GM19372 (cell line): Measurements from ENCODE around the gene GRB2.
A peak's percentile ranks its signal among the peaks of the same experiment; 100 is the strongest.
"Not testable (repeated sequence)": the region's sequence is repeated elsewhere in the genome, so short reads cannot be mapped to it uniquely, and the experiment has no call there.

Source experiments
- ATAC-seq: cut with Tn5 transposase; IDR thresholded peaks from one replicate; pipeline ENCODE4 v1.9.1; 2021; ENCODE audit warnings: mild to moderate bottlenecking, low read depth, moderate library complexity; ENCODE audit not compliant: unreplicated experiment

GRB2 gene

DNA sequence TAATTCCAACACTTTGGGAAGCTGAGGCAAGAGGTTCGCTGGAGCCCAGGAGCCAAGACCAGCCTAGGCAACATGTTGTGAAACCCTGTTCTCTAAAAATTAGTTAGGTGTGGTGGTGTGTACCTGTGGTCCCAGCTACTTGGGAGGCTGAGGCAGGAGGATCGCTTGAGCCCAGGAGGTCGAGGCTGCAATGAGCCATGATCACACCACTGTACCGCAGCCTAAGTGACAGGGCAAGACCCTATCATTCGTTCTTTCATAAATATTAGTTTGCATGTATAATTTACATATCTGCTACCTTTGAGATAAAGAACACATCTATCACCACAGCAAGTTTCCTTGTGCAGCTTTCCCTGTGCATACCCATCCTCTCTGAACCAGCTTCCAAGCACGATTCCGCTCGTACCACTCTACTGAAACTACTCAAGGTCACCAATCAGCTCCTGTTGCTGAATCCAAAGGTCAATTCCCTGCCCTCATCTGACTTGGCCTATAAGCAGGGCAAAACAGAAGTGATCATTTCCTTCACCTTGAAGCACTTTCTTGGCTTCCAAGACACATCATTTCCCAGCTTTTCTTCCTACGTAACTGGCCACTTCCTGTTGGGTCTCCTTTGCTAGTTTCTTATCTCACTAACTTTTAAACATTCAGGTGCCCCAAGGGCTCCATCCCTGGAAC is 49.1 kb downstream of the GRB2 start:
- no peak for ATAC-seq

DNA sequence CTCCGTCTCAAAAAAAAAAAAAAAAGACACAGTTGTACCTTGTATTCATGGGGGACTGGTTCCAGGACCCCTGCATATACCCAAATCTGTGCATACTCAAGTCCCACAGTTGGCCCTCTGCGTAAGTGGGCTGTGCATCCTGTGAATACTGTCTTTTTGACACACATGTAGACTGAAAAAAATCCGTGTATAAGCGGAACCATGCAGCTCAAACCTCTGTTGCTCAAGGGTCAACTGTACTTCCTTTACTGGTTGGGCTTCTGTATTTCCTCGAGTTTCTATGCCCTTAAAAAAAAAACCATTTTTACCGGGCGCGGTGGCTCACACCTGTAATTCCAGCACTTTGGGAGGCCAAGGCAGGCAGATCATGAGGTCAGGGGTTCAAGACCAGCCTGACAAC is 52.3 kb downstream of the GRB2 start:
- no peak for ATAC-seq

DNA sequence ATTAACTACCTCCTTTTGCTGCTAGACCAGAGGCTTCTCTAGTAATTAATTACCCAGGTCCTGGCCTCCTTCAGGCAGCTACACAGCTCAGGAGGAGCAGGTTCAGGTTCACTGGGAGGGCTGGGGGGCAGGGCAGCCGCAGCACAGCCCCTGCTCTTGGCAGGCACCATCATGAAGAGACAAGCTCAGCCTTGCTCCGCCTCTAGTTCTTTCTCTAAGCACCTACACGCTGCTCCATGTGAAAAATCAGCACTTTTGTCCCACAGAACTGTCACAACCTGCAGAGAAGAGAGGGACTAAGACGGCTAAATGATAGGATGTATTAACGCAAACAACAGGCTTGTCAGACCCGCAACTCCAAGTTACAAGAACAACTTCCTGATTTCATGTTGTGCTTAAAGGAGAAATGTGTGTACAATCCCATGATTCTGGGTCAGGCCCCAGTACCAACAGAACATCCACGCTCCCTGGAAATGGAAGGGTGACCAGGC is 53.4 kb downstream of the GRB2 start:
- no peak for ATAC-seq

DNA sequence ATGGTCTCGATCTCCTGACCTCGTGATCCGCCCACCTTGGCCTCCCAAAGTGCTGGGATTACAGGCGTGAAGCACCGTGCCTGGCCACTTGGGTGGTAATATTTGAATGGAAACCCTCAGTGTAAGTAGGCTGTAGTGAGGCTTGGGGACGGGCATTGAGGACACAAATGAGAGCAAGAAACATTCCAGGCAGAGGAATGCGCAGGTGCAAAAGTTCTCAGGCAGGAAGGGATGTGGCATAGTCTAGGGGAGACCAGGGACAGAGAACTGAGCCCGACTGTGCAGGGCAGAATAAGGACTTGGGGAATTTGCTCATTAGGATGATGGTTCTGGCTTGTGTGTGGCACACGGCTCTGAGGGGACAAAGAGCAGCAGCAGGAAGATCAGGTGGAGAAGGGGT is 54.8 kb downstream of the GRB2 start:
- ATAC-seq, result no peak

DNA sequence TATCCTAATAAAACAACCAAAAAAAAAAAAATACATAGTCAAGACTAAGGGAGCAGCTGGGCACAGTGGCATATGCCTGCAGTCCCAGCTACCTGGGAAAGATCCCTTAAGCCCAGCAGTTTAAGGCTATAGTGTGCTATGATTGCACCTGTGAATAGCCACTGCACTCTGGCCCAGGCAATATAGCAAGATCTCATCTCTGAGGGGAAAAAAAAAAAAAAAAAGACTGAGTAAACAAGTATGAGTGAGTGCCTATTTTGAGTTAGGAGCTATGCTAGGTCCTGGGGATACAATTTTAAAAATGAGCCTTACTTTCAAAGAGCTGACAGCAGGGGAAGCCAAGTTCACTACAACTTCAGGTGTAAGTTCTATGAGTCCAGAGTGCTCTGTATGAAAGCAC is 55.4 kb downstream of the GRB2 start:
- ATAC-seq, result no peak

DNA sequence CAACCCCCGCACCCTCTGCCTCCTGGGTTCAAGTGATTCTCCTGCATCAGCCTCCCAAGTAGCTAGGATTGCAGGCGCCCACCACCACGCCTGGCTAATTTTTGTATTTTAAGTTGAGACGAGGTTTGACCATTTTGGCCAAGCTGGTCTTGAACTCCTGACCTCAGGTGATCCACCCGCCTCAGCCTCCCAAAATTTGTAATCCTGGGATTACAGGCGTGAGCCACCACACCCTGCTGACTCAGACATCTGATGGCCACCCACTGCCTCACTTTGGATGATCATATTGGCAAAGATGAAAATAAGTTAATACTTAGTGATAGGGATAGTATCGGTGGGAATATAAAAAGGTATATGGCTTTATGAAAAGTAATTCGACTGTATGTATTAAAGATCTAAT is 55.9 kb downstream of the GRB2 start:
- ATAC-seq, result no peak

DNA sequence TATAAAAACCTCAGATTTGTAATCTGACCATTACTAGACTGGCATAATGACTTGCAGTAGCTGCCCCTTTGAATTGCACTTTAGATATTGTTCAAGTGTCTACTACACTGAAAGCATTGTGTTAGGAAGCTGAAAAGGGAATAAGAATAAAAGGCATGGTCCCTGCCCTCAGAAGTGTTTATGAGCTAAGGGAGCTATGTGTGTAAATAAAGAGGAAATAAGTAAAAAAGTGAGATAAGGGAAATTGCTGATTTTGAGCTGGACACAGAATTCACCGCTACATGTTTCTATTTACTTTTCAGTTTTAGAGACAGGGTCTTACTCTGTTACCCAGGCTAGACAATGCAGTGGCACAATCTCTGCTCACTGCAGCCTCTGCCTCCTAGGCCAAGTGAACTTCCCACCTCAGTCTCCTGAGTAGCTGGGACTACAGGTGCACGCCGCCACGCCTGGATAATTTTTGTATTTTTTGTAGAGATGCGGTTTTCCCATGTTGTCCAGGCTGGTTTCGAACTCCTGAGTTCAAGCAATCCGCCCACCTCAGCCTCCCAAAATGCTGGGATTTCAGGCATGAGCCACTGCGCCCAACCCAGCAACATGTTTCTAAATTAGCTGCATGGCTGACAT is 57.0 kb downstream of the GRB2 start:
- no peak for ATAC-seq

DNA sequence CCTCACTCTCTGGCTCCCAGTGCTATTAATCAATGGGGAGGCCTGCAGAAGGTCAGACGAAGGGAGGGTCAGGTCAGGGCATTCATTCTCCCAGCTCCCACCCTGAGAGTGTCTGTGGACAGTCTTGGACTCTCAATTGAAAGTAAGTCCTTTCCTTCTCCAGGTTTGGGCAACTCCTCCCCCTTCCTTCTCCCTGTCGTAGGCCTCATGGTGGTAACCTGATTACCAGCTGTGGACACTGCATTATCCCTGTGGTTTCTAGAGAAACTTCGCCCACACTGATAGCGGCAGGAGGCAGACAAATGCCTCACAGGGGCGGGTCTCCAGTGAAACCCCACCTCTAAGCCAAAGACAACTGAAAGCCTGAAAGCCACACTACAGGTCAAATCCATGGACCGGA is 58.6 kb downstream of the GRB2 start:
- no peak for ATAC-seq

DNA sequence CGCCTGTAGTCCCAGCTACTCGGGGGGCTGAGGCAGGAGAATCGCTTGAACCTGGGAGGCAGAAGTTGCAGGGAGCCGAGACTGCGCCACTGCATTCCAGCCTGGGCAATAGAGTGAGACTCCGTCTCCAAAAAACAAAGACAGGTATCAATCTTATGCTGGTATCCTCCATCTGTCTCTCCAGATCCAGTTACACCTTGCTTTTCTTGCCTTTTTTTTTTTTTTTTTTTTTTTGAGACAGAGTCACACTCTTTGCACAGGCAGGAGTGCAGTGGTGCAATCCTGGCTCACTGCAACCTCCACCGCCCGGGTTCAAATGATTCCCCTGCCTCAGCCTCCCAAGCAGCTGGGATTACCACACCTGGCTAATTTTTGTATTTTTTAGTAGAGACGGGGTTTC is 59.1 kb downstream of the GRB2 start:
- not testable (repeated sequence) for ATAC-seq

DNA sequence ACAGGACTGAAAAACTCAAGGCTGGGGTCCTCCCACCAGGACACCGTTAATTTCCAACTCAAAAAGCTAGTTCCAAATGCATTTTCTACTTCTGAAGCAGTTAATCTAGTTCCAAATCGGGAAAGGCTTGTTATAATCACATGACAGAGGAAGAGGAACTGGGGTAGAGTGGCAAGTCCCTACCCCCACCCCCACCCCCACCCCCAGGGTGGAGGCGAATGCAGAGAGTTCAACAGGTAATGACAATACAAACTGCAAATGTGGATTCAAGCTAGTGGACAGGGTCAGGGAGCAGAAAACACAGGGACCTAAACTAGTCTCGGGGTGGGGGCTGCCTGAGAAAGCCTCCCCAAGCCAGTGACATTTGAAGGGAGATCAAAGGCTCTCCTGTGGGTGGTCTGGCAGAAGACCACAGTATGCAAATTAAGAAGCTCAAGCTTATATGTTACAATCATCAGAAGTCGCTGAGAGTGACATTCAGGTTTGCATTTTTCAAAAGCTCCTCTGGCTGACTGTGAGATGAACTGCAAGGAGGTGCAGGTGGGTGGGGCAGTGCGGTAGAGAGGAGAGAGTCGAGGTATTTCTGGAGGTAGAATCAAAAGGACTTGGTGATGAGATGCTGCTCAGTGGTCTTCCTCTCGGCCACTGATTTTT is 59.8 kb downstream of the GRB2 start:
- peak; percentile 61 for ATAC-seq

DNA sequence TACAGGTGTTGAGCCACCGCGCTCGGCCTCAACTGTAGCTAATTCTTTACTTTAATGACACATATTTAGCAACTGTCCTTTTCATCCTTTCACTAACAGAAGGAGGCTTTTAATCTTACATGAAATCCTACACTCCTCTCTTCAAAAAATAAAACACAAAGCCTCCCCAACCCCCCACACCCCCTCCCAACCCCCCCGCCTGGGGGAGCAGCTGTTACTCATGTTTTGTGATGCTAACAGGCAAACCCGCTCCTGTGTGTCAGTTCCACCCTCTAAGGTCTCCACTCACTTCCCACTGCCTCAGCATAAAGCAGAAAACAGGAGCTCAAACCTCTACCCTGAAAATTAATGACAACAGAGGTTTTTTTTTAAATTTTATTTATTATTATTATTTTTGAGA is 60.8 kb downstream of the GRB2 start:
- ATAC-seq, result no peak

DNA sequence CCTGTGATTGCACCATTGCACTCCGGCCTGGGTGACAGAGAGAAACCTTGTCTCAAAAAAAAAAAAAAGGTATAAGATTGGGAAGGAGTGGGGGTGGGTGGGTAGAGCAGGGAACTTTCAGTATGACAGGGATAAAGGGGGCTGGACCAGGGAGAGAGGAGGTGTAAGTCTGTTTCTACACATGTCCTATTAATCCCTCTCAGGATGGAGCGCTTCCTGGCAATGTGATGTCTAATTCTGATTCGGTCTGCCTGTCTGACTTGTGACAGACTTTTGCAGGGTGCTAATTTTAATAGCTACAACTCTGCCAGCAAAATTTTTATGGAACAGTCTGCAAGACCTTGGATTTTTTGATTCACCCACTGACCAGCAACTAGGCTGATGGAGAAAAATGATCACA is 62.5 kb downstream of the GRB2 start:
- ATAC-seq, result no peak

DNA sequence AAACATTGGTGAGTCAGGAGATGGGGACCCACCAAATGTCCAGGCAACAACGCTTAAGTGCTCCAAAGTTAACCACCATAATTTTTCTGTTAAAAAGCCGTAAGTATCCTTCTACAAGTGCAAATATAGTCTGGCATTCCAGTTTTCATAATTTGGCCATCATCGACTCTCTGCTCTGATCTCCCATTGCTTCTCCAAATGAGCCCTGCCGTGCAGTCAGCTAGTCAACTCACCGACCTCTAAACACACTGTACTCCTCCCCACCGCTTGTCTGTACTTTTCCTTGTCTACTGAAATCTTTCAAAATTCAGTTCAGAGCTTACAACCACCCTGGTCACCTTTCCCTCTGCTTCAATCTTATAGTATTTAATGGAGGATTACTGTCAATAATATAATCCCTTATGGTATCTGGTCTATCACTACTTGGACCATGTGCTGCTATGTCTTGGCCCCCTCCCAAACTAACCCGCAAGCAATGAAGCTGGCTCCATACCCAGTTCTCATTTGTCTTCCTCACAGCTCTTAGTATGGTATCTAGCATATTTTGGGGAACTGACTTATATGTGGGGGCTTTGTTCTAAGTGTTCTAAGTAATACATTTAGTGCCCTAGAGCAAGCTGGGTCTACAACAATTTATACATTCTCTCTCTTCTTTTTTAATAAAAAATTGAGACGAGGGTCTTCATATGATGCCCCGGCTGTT is 63.5 kb downstream of the GRB2 start:
- no peak for ATAC-seq

DNA sequence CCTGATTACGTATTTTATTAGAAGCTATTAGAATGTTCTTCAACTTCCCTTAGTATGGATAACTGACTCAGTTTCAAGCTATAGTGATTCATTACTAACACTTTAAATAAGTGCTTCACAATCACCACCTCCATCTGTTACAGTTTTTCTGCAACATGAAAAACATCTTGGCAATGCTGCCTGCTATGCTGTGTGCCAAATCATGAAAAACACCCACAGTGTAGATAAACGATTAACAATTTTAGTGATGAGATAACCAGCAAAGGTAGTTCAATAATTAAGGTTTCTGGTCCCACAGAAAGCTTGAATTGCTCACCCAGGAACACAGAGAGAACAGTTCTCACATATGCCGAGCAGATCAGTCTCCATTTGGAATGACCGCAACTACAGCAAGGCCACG is 64.8 kb downstream of the GRB2 start:
- no peak for ATAC-seq

DNA sequence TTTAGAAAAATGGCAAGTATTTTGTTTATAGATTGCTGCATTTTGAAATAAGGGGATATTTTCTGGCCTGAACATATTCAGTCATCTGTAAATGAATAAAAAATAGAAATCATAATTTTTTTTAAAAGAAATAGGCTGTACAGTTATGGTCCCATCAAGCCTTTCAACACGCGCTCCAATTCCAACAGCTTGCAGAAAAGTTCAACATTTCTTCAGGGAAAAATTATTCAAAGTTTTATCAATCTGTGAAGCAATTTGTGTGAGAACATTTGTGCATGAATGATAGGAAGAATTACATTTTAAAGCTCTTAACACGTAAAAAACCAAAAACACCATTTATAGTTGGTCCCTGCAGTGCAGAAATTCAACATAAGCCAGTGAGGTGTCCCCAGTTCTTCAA is 65.5 kb downstream of the GRB2 start:
- ATAC-seq, result no peak

DNA sequence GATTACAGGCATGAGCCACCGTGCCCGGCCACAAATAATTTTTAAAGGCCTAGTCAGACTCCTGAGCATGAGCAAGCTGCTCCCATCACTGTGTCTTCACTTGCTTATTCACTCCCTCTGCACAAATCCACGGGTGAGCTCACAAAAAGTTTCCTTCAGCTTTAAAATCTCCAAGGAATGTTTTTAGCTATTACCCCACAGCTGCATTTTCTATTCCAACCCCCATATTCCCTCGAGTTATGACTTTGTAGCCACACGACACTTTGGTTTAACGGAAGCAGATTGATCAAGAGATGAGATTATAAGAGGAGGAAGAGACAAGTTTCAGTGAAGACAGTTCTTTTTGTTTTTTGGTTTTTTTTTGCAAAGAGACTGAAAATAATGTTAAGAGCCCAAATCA is 67.1 kb downstream of the GRB2 start:
- no peak for ATAC-seq

DNA sequence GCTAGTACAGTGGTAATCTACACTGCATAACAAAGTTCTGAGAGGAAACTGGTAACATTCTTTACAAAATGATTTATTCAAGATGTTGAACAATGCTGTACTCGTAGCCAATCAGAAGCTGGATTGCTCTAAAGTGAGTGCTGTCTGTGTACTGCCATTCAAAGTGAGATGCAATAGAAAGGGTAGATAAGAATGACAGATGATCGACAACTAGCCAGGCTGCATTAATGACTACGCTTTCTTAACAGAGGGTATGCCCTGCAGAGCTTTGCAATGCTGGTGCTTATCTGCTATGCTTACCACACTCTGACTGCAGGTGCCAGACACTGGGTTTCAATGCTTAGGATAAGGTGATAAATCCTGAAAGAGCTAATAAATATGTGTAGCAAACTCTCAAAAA is 70.2 kb downstream of the GRB2 start:
- no peak for ATAC-seq

DNA sequence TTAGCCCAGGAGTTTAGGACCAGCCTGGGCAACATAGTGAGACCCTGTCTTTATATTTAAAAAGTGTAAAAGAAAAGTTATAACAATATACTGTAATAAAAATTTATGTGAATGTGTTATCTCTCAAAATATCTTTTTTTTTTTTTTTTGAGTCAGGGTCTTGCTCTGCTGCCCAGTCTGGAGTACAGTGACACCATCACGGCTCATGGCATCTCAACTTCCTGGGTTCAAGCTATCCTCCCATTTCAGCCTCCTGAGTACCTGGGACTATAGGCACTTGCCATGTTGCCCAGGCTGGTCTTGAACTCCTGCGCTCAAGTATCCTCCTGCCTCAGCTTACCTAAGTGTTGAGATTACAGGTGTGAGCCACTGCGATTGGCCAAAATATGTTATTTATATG is 70.8 kb downstream of the GRB2 start:
- no peak for ATAC-seq

DNA sequence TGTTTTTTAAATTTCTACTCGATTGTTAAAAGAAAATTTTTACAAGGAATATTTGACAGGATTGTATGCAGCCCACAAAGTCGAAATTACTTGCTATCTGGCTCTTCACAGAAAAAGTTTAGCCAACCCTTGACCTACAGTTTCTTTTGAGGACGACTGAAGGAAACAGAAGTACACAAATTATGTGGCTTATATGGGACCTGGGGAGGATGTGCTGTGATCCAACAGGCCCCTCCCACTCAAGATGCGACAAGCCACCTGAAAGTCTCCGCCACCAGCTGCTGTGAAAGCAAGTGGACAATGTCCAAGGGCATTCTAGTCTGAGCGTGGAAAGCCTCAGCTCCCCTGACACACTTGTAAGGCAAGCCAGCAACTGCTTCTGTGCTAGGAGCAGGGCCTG is 73.8 kb downstream of the GRB2 start:
- no peak for ATAC-seq

DNA sequence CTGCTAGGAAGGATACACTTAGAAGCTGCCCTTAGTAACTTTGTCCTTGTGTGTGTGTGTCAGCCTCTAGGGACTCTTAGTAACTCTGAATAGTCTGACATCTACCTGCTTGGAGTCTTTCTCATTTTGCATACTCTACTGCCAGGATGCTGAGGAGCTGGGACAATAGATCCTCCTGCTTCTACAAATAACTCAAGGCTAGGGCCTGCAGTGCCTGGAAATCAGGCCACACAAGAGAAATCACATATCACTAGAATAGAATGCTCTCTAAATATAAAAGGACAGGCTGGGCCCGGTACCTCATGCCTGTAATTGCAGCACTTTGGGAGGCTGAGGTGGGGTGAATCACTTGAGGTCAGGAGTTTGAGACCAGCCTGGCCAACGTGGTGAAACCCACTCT is 77.7 kb downstream of the GRB2 start:
- ATAC-seq, result no peak

DNA sequence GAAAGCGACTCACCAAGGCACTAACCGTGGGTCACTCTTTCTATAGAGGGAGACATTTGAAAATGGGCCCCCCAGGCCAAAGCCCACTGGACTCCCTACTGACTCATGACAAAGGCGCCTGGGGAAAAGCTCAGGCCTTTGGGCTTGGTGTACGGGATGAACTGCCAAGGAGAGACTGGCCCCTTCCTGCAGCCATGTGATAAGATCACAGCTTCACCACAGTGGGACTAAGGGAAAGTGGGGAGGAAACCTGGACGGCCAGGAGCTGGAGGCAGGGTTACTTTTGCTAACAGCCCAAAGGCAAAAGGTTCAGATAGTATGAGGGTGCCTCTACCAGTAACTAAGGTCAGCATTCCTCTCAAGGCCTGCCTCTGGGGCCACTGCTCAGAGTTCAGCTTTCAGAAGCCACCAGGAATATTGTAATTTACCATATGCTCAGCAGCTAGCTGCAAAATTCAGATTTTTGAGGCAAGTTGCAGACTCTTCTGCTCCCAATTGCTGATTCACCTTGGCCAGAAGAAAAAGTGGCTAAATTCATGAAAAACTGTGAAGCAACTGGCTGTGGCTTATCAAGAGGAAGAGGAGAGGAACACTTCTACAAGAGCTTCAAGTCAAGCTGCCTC is 79.1 kb downstream of the GRB2 start:
- ATAC-seq, result no peak
